B cell (primary cell): ENCODE data around the gene ATP2B3.

ENCODE experiments used
- EZH2 ChIP-seq: IDR thresholded peaks from 2 replicates; pipeline ENCODE4 v1.6.1; 2012; ENCODE audit warnings: borderline replicate concordance, low read depth, mild to moderate bottlenecking, moderate library complexity, low read length; ENCODE audit not compliant: insufficient read depth, poor library complexity, severe bottlenecking
- TF ChIP-seq, protein P1 (sequence below): fragments of 200-600 bp; IDR thresholded peaks from one replicate; pipeline ENCODE4 v1.8.0; 2022; ENCODE audit warnings: antibody characterized with exemption, mild to moderate bottlenecking

DNA sequence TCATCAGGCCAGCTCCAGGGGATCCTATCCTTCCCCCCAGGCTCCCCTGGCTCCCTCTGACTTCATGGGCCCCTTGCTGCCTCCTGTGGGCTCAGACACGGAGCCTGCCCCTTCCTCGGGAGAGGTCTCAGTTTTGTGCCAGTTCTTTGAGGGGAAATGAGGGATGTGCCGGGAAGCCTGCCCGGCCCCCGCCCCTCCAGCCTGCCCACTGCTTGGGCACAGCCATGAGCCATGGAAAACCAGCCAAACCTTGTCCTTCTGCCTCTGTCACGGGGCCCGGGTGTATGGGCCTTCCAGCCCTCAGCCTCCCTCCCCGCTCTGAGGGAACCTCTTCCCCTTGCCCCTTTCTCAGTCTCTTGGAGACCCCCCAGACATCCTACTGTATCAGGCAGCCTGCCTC lies 15.9 kb upstream of the ATP2B3 start:
- no peak for TF ChIP-seq EZH2
- TF ChIP-seq, protein P1, sequence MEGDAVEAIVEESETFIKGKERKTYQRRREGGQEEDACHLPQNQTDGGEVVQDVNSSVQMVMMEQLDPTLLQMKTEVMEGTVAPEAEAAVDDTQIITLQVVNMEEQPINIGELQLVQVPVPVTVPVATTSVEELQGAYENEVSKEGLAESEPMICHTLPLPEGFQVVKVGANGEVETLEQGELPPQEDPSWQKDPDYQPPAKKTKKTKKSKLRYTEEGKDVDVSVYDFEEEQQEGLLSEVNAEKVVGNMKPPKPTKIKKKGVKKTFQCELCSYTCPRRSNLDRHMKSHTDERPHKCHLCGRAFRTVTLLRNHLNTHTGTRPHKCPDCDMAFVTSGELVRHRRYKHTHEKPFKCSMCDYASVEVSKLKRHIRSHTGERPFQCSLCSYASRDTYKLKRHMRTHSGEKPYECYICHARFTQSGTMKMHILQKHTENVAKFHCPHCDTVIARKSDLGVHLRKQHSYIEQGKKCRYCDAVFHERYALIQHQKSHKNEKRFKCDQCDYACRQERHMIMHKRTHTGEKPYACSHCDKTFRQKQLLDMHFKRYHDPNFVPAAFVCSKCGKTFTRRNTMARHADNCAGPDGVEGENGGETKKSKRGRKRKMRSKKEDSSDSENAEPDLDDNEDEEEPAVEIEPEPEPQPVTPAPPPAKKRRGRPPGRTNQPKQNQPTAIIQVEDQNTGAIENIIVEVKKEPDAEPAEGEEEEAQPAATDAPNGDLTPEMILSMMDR: no peak
